PC-9 (cell line): ENCODE results near the gene FAM124B. TPM values are rescaled to one million over a fixed set of nuclear protein-coding genes. Genes with fewer than 3 reads are reported as not detected.

ENCODE experiments used
- BruUV-seq: library from RNA; stranded (reverse); fragments of 400-500 nt; replicated peaks from 2 replicates; lab custom pipeline; 2021; lab: Mats Ljungman, UMichigan
- CTCF ChIA-PET: fragments of 300-600 bp; sonication (Branson Sonifier 250); formaldehyde crosslinking; loops from one replicate; lab custom pipeline; 2022; ENCODE audit warnings: antibody characterized with exemption; lab: Charles Lee
- POLR2A ChIA-PET: fragments of 300-600 bp; sonication (Branson Sonifier 250); formaldehyde crosslinking; loops from one replicate; lab custom pipeline; 2022; ENCODE audit warnings: antibody characterized with exemption; ENCODE audit not compliant: unreplicated experiment; lab: Charles Lee
- DNase-seq, 2 experiments: peaks; one replicate each; pipeline versions ENCODE4 v3.0.0 to v3.0.0-alpha.2; 2015 to 2022; ENCODE audit warnings: mixed read lengths in 1 of 2
- H2AFZ ChIP-seq: fragments of 200-600 bp; sonication (generic); 2 replicates; pipeline ENCODE4 v1.8.1; 2017; ENCODE audit warnings: antibody characterized with exemption
- H3F3A ChIP-seq: fragments of 200-600 bp; sonication (generic); 2 replicates; pipeline ENCODE4 v1.8.1; 2017; ENCODE audit warnings: antibody characterized with exemption, mild to moderate bottlenecking, low read depth; ENCODE audit not compliant: insufficient read depth
- H3K27ac ChIP-seq: fragments of 200-600 bp; sonication (generic); 2 replicates; pipeline ENCODE4 v1.6.1; 2016; ENCODE audit warnings: mixed run types
- H3K27me3 ChIP-seq: fragments of 200-600 bp; sonication (generic); 2 replicates; pipeline ENCODE4 v1.6.1; 2016; ENCODE audit warnings: low read depth, mixed run types; ENCODE audit not compliant: insufficient read depth
- H3K36me3 ChIP-seq: fragments of 200-600 bp; sonication (generic); 2 replicates; pipeline ENCODE4 v1.6.1; 2016; ENCODE audit warnings: low read depth, mixed run types
- H3K4me1 ChIP-seq: fragments of 200-600 bp; sonication (generic); replicated peaks from 2 replicates; pipeline ENCODE4 v1.6.1; 2016; ENCODE audit warnings: mixed run types; ENCODE audit not compliant: insufficient read depth
- H3K4me2 ChIP-seq: fragments of 200-600 bp; sonication (generic); 2 replicates; pipeline ENCODE4 v1.6.1; 2017; ENCODE audit warnings: mixed run types
- H3K4me3 ChIP-seq: fragments of 200-600 bp; sonication (generic); 2 replicates; pipeline ENCODE4 v1.6.1; 2016; ENCODE audit warnings: mixed run types
- H3K79me2 ChIP-seq: fragments of 200-600 bp; sonication (generic); 2 replicates; pipeline ENCODE4 v1.6.1; 2017; ENCODE audit warnings: low read depth, mixed run types
- H3K9me2 ChIP-seq: fragments of 200-600 bp; sonication (generic); 2 replicates; pipeline ENCODE4 v1.8.1; 2017; ENCODE audit warnings: mild to moderate bottlenecking; ENCODE audit not compliant: insufficient read depth
- H3K9me3 ChIP-seq: fragments of 200-600 bp; sonication (generic); 2 replicates; pipeline ENCODE4 v1.8.1; 2016; ENCODE audit warnings: low read depth; ENCODE audit not compliant: insufficient read depth
- H4K20me1 ChIP-seq: fragments of 200-600 bp; sonication (generic); 2 replicates; pipeline ENCODE4 v1.8.1; 2017; ENCODE audit not compliant: insufficient read depth
- EZH2 ChIP-seq: fragments of 200-600 bp; sonication (generic); IDR thresholded peaks from 2 replicates; pipeline ENCODE4 v1.8.0; 2017; ENCODE audit warnings: antibody characterized with exemption, low read depth
- intact Hi-C: fragments of 100-400 bp; cut with micrococcal nuclease; formaldehyde crosslinking; loops from one replicate; pipeline ENCODE4 v1.10.0; 2022; ENCODE audit not compliant: unreplicated experiment
- total RNA-seq: library from RNA; stranded (reverse); gene quantifications from 2 replicates; pipeline ENCODE4 v1.2.3, GENCODE V29; 2021
- TF ChIP-seq, protein P1 (sequence below): fragments of 200-600 bp; sonication (generic); conservative IDR thresholded peaks from 2 replicates; pipeline ENCODE4 v1.6.1; 2017; ENCODE audit warnings: mixed run types, antibody characterized with exemption, mild to moderate bottlenecking, moderate library complexity

FAM124B gene
- total RNA-seq, 1 experiment from 2014 or later = 0.17 TPM

DNA sequence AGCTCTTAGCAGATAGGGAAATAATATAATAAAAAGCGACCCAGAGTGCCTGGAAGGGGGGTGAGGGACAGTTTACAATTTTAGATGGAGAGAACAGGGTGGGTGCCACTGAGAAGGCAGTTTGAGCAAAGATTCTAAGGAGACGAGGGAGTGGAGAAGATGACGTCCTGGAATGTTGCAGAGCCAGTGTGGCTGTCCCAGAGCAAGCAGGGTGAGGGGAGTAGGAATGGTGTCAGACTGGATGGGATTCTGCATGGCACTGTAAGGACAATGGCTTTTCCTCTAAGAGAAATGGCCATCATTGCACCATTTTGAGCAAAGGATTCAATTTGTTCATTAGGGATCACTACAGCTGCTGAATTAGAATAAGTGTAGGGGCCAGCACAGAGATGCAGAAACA, 73.1 kb downstream of the FAM124B start:
- Histone ChIP-seq H3K27ac (no peak overlapping the region), H3K79me2 (no peaks in the 10 kb centered on the region), H2AFZ (no peak overlapping the region), H3K36me3 (no peaks in the 10 kb centered on the region), H3K27me3 (no peaks in the 10 kb centered on the region), H3F3A (no peaks in the 10 kb centered on the region), H3K4me3 (no peak overlapping the region), H4K20me1 (no peaks in the 10 kb centered on the region), H3K4me1 (peaks cover 9% of the 10 kb centered on the region; the same call in 1 of the 2 replicates), H3K4me2 (0 out of 2 replicates have a peak overlapping the region, but pooled peaks have one; percentile 3), H3K9me2 (no peaks in the 10 kb centered on the region), H3K9me3 (no peaks in the 10 kb centered on the region)
- intact Hi-C loops = no loop called here
- BruUV-seq = no TSS peak
- ChIA-PET CTCF (interaction anchor here (0.6 kb wide), 2 partner anchors 640 to 683 kb away, joined by 3 to 12 read pairs; no protein-coding TSS in a partner anchor), POLR2A (no interaction called here)
- TF ChIP-seq EZH2 = no peak
- TF ChIP-seq, protein P1, sequence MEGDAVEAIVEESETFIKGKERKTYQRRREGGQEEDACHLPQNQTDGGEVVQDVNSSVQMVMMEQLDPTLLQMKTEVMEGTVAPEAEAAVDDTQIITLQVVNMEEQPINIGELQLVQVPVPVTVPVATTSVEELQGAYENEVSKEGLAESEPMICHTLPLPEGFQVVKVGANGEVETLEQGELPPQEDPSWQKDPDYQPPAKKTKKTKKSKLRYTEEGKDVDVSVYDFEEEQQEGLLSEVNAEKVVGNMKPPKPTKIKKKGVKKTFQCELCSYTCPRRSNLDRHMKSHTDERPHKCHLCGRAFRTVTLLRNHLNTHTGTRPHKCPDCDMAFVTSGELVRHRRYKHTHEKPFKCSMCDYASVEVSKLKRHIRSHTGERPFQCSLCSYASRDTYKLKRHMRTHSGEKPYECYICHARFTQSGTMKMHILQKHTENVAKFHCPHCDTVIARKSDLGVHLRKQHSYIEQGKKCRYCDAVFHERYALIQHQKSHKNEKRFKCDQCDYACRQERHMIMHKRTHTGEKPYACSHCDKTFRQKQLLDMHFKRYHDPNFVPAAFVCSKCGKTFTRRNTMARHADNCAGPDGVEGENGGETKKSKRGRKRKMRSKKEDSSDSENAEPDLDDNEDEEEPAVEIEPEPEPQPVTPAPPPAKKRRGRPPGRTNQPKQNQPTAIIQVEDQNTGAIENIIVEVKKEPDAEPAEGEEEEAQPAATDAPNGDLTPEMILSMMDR = no peak
- peak in 1 of 2 experiments; percentile 16 for DNase-seq

Other genes with a start within 250 kb of the FAM124B start
- gene CUL3, start 183.3 kb upstream of the FAM124B start, total RNA-seq = 155 and 200 TPM in 2 replicates